CD4-positive, CD25-positive, alpha-beta regulatory T cell (primary cell): ENCODE data around the gene CHST2. TPM values are rescaled to one million over a fixed set of nuclear protein-coding genes. Genes with fewer than 3 reads are reported as not detected.

Experiments used
- ATAC-seq, 2 donors: fragments of 150-1000 bp; cut with Tn5 transposase; one replicate each; pipeline ENCODE4 v1.10.0; 2021; ENCODE audit warnings: low read depth in 2 of 2, moderate number of reproducible peaks in 2 of 2, moderate library complexity in 1 of 2
- DNase-seq, 3 donors: peaks; one replicate each; pipeline versions ENCODE4 v3.0.0 to v3.0.0-alpha.2; 2012 to 2022; ENCODE audit warnings: mixed read lengths in 1 of 3
- H3K27ac ChIP-seq: one replicate; pipeline ENCODE4 v1.7.0; 2013; ENCODE audit warnings: mild to moderate bottlenecking, low read length; ENCODE audit not compliant: insufficient read depth, poor library complexity, severe bottlenecking
- H3K27me3 ChIP-seq: one replicate; pipeline ENCODE4 v1.7.0; 2013; ENCODE audit warnings: low read length; ENCODE audit not compliant: control insufficient read depth, insufficient read depth
- H3K36me3 ChIP-seq: one replicate; pipeline ENCODE4 v1.7.0; 2013; ENCODE audit warnings: mild to moderate bottlenecking, low read length, moderate library complexity; ENCODE audit not compliant: control insufficient read depth, insufficient read depth
- H3K4me1 ChIP-seq: 2 replicates; pipeline ENCODE4 v1.7.0; 2013; ENCODE audit warnings: mild to moderate bottlenecking, low read length; ENCODE audit not compliant: insufficient read depth, control insufficient read depth, poor library complexity, severe bottlenecking
- H3K4me3 ChIP-seq: one replicate; pipeline ENCODE4 v1.7.0; 2013; ENCODE audit warnings: low read depth, mild to moderate bottlenecking, low read length, moderate library complexity
- H3K9me3 ChIP-seq, 2 experiments: 1 replicate in 1 of 2; 2 replicates in 1 of 2; pipeline ENCODE4 v1.7.0; 2013; ENCODE audit warnings: low read length in 2 of 2, mild to moderate bottlenecking in 1 of 2, moderate library complexity in 1 of 2; ENCODE audit not compliant: control insufficient read depth in 2 of 2
- H3K27ac Mint-ChIP-seq, 3 donors: one replicate each; pipeline ENCODE4 v1.8.0; 2020 to 2022; ENCODE audit warnings: mild to moderate bottlenecking in 3 of 3, mixed read lengths in 3 of 3, moderate library complexity in 2 of 3
- H3K27me3 Mint-ChIP-seq: one replicate; pipeline ENCODE4 v1.8.0; 2022; ENCODE audit warnings: mild to moderate bottlenecking, mixed read lengths
- H3K36me3 Mint-ChIP-seq: one replicate; pipeline ENCODE4 v1.8.0; 2020; ENCODE audit warnings: mixed read lengths
- H3K4me1 Mint-ChIP-seq, 4 donors: one replicate each; pipeline ENCODE4 v1.8.0; 2020 to 2022; ENCODE audit warnings: mixed read lengths in 4 of 4, mild to moderate bottlenecking in 1 of 4
- H3K4me3 Mint-ChIP-seq, 4 donors: one replicate each; pipeline ENCODE4 v1.8.0; 2020 to 2022; ENCODE audit warnings: mild to moderate bottlenecking in 4 of 4, mixed read lengths in 4 of 4, moderate library complexity in 3 of 4
- H3K9me3 Mint-ChIP-seq, 7 donors: one replicate each; pipeline ENCODE4 v1.8.0; 2020 to 2022; ENCODE audit warnings: mixed read lengths in 7 of 7, mild to moderate bottlenecking in 3 of 7, moderate library complexity in 2 of 7
- polyA plus RNA-seq, 4 donors: library from polyadenylated mRNA; unstranded; fragments of 300-500 nt; fragmentation: Illumina TruSeq; gene quantifications; one replicate each; pipeline ENCODE4 v1.2.3, GENCODE V29; 2021
- total RNA-seq: library from RNA; stranded (reverse); gene quantifications from one replicate; pipeline ENCODE4 v1.2.3, GENCODE V29; 2022

The CHST2 gene
- total and polyA plus RNA-seq, 5 donors from 2014 or later, result 4.3 to 6.0 (median 4.9) TPM

GRCh38 chr3:143100451-143100850, 19.1 kb upstream of the CHST2 start:
- H3K36me3 Mint-ChIP-seq, result no peaks in the 10 kb centered on the region
- no peaks in the 10 kb centered on the region for H3K4me1 Mint-ChIP-seq
- peaks cover 13% of the 10 kb centered on the region for H3K27me3 Mint-ChIP-seq
- Histone ChIP-seq H3K4me1 (no peaks in the 10 kb centered on the region), H3K4me3 (no peak overlapping the region), H3K27me3 (peaks cover 4% of the 10 kb centered on the region), H3K9me3 (peaks cover 7% of the 10 kb centered on the region in 2 experiments), H3K27ac (no peak overlapping the region), H3K36me3 (no peaks in the 10 kb centered on the region)
- H3K9me3 Mint-ChIP-seq, result peaks cover 0 to 14% (median 3%) of the 10 kb centered on the region in 7 donors
- H3K27ac Mint-ChIP-seq, result no peak overlapping the region
- ATAC-seq, result no peak
- DNase-seq, result no peak
- H3K4me3 Mint-ChIP-seq, result no peak overlapping the region

GRCh38 chr3:143101792-143102381, 17.7 kb upstream of the CHST2 start:
- Histone ChIP-seq H3K27me3 (peaks cover 4% of the 10 kb centered on the region), H3K4me3 (no peak overlapping the region), H3K4me1 (no peaks in the 10 kb centered on the region), H3K27ac (no peak overlapping the region), H3K36me3 (no peaks in the 10 kb centered on the region), H3K9me3 (peaks cover 11 to 13% of the 10 kb centered on the region in 2 experiments)
- DNase-seq (no peak), ATAC-seq (no peak)
- Mint-ChIP-seq H3K27me3 (peaks cover 17% of the 10 kb centered on the region), H3K9me3 (peaks cover 0 to 25% (median 3%) of the 10 kb centered on the region in 7 donors), H3K4me1 (no peaks in the 10 kb centered on the region), H3K27ac (no peak overlapping the region), H3K36me3 (no peaks in the 10 kb centered on the region), H3K4me3 (no peak overlapping the region)

GRCh38 chr3:143103652-143104051, 15.9 kb upstream of the CHST2 start:
- Histone ChIP-seq H3K4me3 (no peak overlapping the region), H3K4me1 (no peaks in the 10 kb centered on the region), H3K36me3 (no peaks in the 10 kb centered on the region), H3K9me3 (peaks cover 11 to 13% of the 10 kb centered on the region in 2 experiments), H3K27ac (no peak overlapping the region), H3K27me3 (peaks cover 4% of the 10 kb centered on the region)
- H3K9me3 Mint-ChIP-seq, result peaks cover 0 to 25% (median 3%) of the 10 kb centered on the region in 7 donors
- ATAC-seq, result no peak
- no peak for DNase-seq
- H3K4me1 Mint-ChIP-seq, result no peaks in the 10 kb centered on the region
- H3K4me3 Mint-ChIP-seq, result no peak overlapping the region
- H3K36me3 Mint-ChIP-seq, result no peaks in the 10 kb centered on the region
- H3K27ac Mint-ChIP-seq, result no peak overlapping the region
- peaks cover 17% of the 10 kb centered on the region for H3K27me3 Mint-ChIP-seq

- Mint-ChIP-seq H3K9me3 (peaks cover 0 to 25% (median 3%) of the 10 kb centered on the region in 7 donors), H3K4me1 (no peaks in the 10 kb centered on the region), H3K36me3 (no peaks in the 10 kb centered on the region), H3K4me3 (no peak overlapping the region), H3K27ac (no peak overlapping the region), H3K27me3 (peaks cover 17% of the 10 kb centered on the region)
- H3K36me3 ChIP-seq, result no peaks in the 10 kb centered on the region
- no peak overlapping the region for H3K27ac ChIP-seq
- peaks cover 11 to 13% of the 10 kb centered on the region in 2 experiments for H3K9me3 ChIP-seq
- ATAC-seq (no peak), DNase-seq (no peak)
- no peak overlapping the region for H3K4me3 ChIP-seq
- H3K4me1 ChIP-seq, result no peaks in the 10 kb centered on the region
- H3K27me3 ChIP-seq, result peaks cover 2% of the 10 kb centered on the region
These were observed 14.4 kb upstream of the CHST2 start for GRCh38 chr3:143105170-143105569.

- no peaks in the 10 kb centered on the region for H3K36me3 ChIP-seq
- DNase-seq (no peak), ATAC-seq (no peak)
- no peaks in the 10 kb centered on the region for H3K4me1 ChIP-seq
- peaks cover 16% of the 10 kb centered on the region for H3K27me3 Mint-ChIP-seq
- no peaks in the 10 kb centered on the region for H3K27me3 ChIP-seq
- peaks cover 0 to 18% (median 2%) of the 10 kb centered on the region in 7 donors for H3K9me3 Mint-ChIP-seq
- no peak overlapping the region for H3K27ac Mint-ChIP-seq
- H3K36me3 Mint-ChIP-seq, result no peaks in the 10 kb centered on the region
- no peak overlapping the region for H3K27ac ChIP-seq
- H3K4me3 Mint-ChIP-seq, result no peak overlapping the region
- peaks cover 8 to 13% of the 10 kb centered on the region in 2 experiments for H3K9me3 ChIP-seq
- no peaks in the 10 kb centered on the region for H3K4me1 Mint-ChIP-seq
- H3K4me3 ChIP-seq, result no peak overlapping the region
These were observed 9.7 kb upstream of the CHST2 start for GRCh38 chr3:143109861-143110260.

- peaks cover 0 to 13% (median 2%) of the 10 kb centered on the region in 7 donors for H3K9me3 Mint-ChIP-seq
- no peaks in the 10 kb centered on the region for H3K27me3 ChIP-seq
- H3K36me3 ChIP-seq, result no peaks in the 10 kb centered on the region
- H3K9me3 ChIP-seq, result peaks cover 3 to 8% of the 10 kb centered on the region in 2 experiments
- H3K27me3 Mint-ChIP-seq, result peaks cover 15% of the 10 kb centered on the region
- no peak overlapping the region for H3K27ac Mint-ChIP-seq
- DNase-seq, result no peak
- H3K27ac ChIP-seq, result no peak overlapping the region
- H3K4me1 ChIP-seq, result no peaks in the 10 kb centered on the region
- H3K4me3 ChIP-seq, result no peak overlapping the region
- ATAC-seq, result no peak
- no peaks in the 10 kb centered on the region for H3K36me3 Mint-ChIP-seq
- H3K4me3 Mint-ChIP-seq, result no peak overlapping the region
- no peaks in the 10 kb centered on the region for H3K4me1 Mint-ChIP-seq
These were observed 9.2 kb upstream of the CHST2 start for GRCh38 chr3:143110371-143110770.

- DNase-seq (no peak), ATAC-seq (no peak)
- Mint-ChIP-seq H3K4me3 (peak overlapping the region; percentile 89 to 95 (median 94)), H3K4me1 (peaks cover 13 to 46% (median 29%) of the 10 kb centered on the region in 4 donors), H3K36me3 (no peaks in the 10 kb centered on the region), H3K27ac (peak overlapping the region; percentile 72 to 89 (median 82)), H3K27me3 (no peaks in the 10 kb centered on the region), H3K9me3 (no peaks in the 10 kb centered on the region)
- Histone ChIP-seq H3K27me3 (no peaks in the 10 kb centered on the region), H3K9me3 (no peaks in the 10 kb centered on the region), H3K4me3 (peak overlapping the region; percentile 58), H3K27ac (no peak overlapping the region), H3K4me1 (peaks cover 27% of the 10 kb centered on the region), H3K36me3 (no peaks in the 10 kb centered on the region)
These were observed 952 bp upstream of the CHST2 start for GRCh38 chr3:143118630-143119008.
